Measurements from ENCODE around the gene LGALSL. TPM values are rescaled to one million over a fixed set of nuclear protein-coding genes. Genes with fewer than 3 reads are reported as not detected.
A peak's percentile ranks its signal among the peaks of the same experiment; 100 is the strongest.

LGALSL gene
- total and polyA plus RNA-seq, 2 of the 13 experiments (the other 11 are each of a cell fraction or from before 2014, with no cell fraction given): 15.4 to 20.0 TPM

DNA sequence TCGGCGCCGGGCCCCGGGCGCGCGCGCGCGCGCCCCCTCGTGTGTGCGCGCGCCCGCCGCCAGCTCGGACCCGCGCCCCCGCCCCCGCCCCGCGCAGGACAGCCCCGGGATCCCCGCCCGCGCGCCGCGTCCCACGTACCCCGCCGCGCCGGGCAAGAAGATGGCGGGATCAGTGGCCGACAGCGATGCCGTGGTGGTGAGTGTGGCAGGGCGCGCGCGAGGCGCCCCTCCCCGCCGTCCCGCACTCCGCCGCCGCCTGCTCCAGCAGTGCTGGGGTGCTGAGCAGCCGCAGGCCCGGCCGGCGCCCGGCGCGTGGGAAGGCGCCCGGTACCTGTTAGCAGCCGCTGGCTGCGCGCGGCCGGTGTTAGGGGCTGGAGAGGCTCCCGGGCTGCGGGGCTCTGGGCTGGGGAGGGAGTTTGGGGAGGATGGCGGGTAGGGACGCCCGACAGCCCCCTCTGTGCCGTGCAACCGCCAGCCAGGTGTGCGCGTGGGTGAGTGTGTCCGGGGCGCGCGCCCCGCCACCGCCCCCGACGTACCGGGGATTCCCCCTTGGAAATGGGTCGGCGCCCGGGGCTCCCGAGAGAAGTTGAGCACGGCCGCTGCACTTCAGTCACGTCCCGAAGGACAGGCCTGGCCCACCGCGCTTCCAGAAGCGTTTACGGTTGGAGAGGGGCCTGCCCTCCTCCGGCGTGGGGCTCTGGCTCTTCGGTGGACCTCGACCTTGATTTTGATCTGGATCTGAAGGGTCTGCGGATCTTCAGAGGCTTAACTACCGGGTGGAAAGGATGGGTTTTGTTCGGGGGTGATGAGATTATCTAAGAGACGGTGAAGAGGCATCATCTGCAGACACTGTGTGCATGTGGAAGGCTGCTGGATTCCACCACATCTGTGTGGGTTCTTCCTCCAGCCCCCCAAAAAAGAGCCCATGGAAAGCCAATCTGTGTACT, 697 bp downstream of the LGALSL start (continued):
- TF ChIP-seq MAZ (IDR thresholded peaks at IDR 0.05; ENCODE audit: borderline replicate concordance, low read depth, low read length) (no peak), MAZ (CRISPR knock-in tag; IDR thresholded peaks at IDR 0.05; ENCODE audit: low read depth) (0 out of 2 replicates have a peak, but pooled peaks have one; percentile 39), ZNF343 (CRISPR knock-in tag; IDR thresholded peaks at IDR 0.05) (peak; percentile 100), ISL2 (CRISPR knock-in tag; IDR thresholded peaks at IDR 0.05) (peak; percentile 12; the same call in 1 of the 2 replicates), KMT2B (CRISPR knock-in tag; IDR thresholded peaks at IDR 0.05) (peak; percentile 48; the same call in 1 of the 2 replicates), MBD4 (IDR thresholded peaks at IDR 0.05; ENCODE audit: borderline replicate concordance, low read length) (no peak), SPEN (CRISPR knock-in tag; IDR thresholded peaks at IDR 0.05; ENCODE audit: low read depth) (peak; percentile 43; the same call in 1 of the 2 replicates), CHCHD3 (CRISPR knock-in tag; IDR thresholded peaks at IDR 0.05) (no peak; the same call in 1 of the 2 replicates), ZNF564 (CRISPR knock-in tag; IDR thresholded peaks at IDR 0.05) (peak; percentile 71; the same call in 1 of the 2 replicates), ZNF317 (CRISPR knock-in tag; IDR thresholded peaks at IDR 0.05) (peak; percentile 62; the same call in 1 of the 2 replicates), NFIB (CRISPR knock-in tag; IDR thresholded peaks at IDR 0.05; ENCODE audit: borderline replicate concordance) (no peak), NFE2L1 (CRISPR knock-in tag; IDR thresholded peaks at IDR 0.05; ENCODE audit: borderline replicate concordance) (0 out of 2 replicates have a peak, but pooled peaks have one; percentile 24), GLI4 (CRISPR knock-in tag; IDR thresholded peaks at IDR 0.05; ENCODE audit: borderline replicate concordance) (peak; percentile 41; the same call in 1 of the 2 replicates), MTA1 (CRISPR knock-in tag; IDR thresholded peaks at IDR 0.05; ENCODE audit: borderline replicate concordance) (peak; percentile 72; the same call in 1 of the 2 replicates), ZSCAN21 (CRISPR knock-in tag; IDR thresholded peaks at IDR 0.05; ENCODE audit: borderline replicate concordance) (peak; percentile 65), ZSCAN31 (CRISPR knock-in tag; IDR thresholded peaks at IDR 0.05; ENCODE audit: low read depth) (peak; percentile 33; the same call in 1 of the 2 replicates), MTA3 (CRISPR knock-in tag; IDR thresholded peaks at IDR 0.05) (no peak), ZSCAN25 (CRISPR knock-in tag; IDR thresholded peaks at IDR 0.05) (peak; percentile 57; the same call in 1 of the 2 replicates), POGZ (CRISPR knock-in tag; IDR thresholded peaks at IDR 0.05) (no peak), NFE2 (CRISPR knock-in tag; IDR thresholded peaks at IDR 0.05) (no peak), CCDC6 (CRISPR knock-in tag; IDR thresholded peaks at IDR 0.05) (peak; percentile 41), ZC3H13 (CRISPR knock-in tag; IDR thresholded peaks at IDR 0.05) (no peak)
- TF ChIP-seq, protein P1, sequence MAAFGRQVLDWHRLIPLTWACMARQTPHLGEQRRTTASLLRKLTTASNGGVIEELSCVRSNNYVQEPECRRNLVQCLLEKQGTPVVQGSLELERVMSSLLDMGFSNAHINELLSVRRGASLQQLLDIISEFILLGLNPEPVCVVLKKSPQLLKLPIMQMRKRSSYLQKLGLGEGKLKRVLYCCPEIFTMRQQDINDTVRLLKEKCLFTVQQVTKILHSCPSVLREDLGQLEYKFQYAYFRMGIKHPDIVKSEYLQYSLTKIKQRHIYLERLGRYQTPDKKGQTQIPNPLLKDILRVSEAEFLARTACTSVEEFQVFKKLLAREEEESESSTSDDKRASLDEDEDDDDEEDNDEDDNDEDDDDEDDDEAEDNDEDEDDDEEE (CRISPR knock-in tag; IDR thresholded peaks at IDR 0.05): peak; percentile 43; the same call in 1 of the 2 replicates
- TF ChIP-seq, protein P2, sequence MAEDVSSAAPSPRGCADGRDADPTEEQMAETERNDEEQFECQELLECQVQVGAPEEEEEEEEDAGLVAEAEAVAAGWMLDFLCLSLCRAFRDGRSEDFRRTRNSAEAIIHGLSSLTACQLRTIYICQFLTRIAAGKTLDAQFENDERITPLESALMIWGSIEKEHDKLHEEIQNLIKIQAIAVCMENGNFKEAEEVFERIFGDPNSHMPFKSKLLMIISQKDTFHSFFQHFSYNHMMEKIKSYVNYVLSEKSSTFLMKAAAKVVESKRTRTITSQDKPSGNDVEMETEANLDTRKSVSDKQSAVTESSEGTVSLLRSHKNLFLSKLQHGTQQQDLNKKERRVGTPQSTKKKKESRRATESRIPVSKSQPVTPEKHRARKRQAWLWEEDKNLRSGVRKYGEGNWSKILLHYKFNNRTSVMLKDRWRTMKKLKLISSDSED (CRISPR knock-in tag; IDR thresholded peaks at IDR 0.05): peak; percentile 58; the same call in 1 of the 2 replicates
- TF ChIP-seq, protein P3, sequence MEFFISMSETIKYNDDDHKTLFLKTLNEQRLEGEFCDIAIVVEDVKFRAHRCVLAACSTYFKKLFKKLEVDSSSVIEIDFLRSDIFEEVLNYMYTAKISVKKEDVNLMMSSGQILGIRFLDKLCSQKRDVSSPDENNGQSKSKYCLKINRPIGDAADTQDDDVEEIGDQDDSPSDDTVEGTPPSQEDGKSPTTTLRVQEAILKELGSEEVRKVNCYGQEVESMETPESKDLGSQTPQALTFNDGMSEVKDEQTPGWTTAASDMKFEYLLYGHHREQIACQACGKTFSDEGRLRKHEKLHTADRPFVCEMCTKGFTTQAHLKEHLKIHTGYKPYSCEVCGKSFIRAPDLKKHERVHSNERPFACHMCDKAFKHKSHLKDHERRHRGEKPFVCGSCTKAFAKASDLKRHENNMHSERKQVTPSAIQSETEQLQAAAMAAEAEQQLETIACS (CRISPR knock-in tag; IDR thresholded peaks at IDR 0.05): peak; percentile 85
